GM18951 (cell line): ENCODE measurements around the gene TNK1.

ENCODE experiments used
- POLR2A ChIP-seq: IDR thresholded peaks from 4 replicates; pipeline ENCODE4 v1.6.1; 2011; ENCODE audit warnings: mild to moderate bottlenecking; ENCODE audit not compliant: insufficient read length, insufficient read depth; ENCODE audit errors: extremely low read depth
- in situ Hi-C: fragments of 300-500 bp; cut with MboI; formaldehyde crosslinking; loops from one replicate; pipeline ENCODE4 v1.12.0; 2022; ENCODE audit warnings: low sequenced_read_pairs, mixed read lengths, inconsistent platforms; ENCODE audit not compliant: unreplicated experiment

Gene TNK1

DNA sequence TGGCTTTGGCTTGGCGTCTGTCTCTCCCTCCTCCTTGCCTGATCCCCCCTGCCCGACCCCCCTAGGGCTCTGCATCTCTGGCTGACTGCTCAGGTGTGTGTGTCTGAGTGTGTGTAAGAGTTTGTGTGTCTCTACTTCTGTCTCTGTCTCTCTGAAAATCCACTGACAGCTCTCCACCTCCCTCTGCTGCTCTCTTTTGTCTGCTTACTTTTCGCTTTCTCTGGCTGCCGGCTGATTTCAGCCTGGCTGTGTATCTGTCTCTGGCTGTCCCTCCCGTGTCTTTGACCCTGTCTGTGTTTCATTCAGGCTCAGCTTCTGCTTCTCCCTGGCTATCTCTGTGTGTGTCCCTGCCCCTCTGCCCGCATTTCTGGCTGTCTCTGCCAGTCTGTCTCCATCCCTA is 35.4 kb downstream of the TNK1 start:
- no peak for TF ChIP-seq POLR2A
- in situ Hi-C loops, result no loop called here

DNA sequence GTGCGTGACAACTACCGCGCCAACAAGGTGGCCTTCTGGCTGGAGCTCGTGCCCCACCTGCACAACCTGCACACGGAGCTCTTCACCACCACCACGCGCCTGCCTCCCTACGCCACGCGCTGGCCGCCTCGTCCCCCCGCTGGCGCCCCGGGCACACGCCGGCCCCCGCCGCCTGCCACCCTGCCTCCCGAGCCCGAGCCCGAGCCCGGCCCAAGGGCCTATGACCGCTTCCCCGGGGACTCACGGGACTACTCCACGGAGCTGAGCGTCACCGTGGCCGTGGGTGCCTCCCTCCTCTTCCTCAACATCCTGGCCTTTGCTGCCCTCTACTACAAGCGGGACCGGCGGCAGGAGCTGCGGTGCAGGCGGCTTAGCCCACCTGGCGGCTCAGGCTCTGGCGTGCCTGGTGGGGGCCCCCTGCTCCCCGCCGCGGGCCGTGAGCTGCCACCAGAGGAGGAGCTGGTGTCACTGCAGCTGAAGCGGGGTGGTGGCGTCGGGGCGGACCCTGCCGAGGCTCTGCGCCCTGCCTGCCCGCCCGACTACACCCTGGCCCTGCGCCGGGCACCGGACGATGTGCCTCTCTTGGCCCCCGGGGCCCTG is 36.3 kb downstream of the TNK1 start:
- TF ChIP-seq POLR2A, result no peak
- in situ Hi-C loops, result no loop called here

GRCh38 chr17:7418472-7419152 is 37.7 kb downstream of the TNK1 start:
- in situ Hi-C loops, result no loop called here
- TF ChIP-seq POLR2A, result no peak

DNA sequence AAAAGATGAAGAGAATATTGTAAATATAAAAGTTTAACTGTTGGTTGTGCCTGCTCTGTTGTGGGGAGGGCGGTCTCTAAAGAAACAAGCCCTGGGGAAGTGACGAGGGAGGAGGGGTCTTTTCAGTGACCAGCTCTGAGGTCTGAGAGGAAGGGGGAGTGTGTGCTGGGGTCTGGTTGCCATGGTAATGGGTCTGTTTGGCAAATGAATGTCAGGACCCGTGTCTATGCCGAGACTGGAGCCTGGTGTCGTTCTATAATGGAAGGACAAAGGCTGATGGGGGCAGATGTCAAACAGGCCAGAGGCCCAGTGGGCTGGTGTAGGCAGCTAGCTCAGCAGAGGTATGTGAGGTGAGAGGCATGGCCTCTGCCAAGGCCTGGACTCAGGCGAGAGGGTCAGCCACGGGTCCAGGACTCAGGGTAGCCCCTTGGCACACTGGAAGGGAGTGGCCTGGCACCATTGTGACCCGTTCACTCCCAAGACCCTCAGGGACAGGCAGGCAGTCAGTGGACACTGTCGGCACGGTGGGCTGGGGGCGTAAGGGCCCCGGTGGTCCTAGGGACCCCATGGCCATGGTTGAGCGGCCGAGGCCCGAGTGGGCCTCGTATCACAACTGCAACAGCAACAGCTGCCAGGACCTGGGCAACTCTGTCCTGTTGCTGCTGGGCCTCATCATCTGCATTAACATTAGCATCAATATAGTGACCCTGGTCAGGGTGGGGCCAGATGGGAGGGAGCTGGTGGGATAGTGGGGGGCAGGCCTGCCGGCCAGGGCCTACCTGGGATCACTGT is 39.1 kb downstream of the TNK1 start, which contains the start of gene SPEM1:
Gene SPEM1, plus strand, starts transcription at position 506 of the 792 bp plus-strand sequence. Its CDS starts 61 bp downstream, at position 567.
- in situ Hi-C loops, result no loop called here
- no peak for TF ChIP-seq POLR2A

GRCh38 chr17:7421186-7421585 is 40.3 kb downstream of the TNK1 start:
- in situ Hi-C loops, result no loop called here
- TF ChIP-seq POLR2A, result no peak

- TF ChIP-seq POLR2A, result no peak
- in situ Hi-C loops, result no loop called here
Observed at GRCh38 chr17:7423679-7424078, 42.8 kb downstream of the TNK1 start.

GRCh38 chr17:7425316-7425715 is 44.4 kb downstream of the TNK1 start, which contains the start of gene SPEM2:
Gene SPEM2 (plus strand): TSS chr17:7425616. CDS start chr17:7425689, 73 bp downstream.
- in situ Hi-C loops, result no loop called here
- TF ChIP-seq POLR2A, result no peak

- in situ Hi-C loops, result no loop called here
- TF ChIP-seq POLR2A, result no peak
Observed at GRCh38 chr17:7425756-7426155, 44.9 kb downstream of the TNK1 start.

DNA sequence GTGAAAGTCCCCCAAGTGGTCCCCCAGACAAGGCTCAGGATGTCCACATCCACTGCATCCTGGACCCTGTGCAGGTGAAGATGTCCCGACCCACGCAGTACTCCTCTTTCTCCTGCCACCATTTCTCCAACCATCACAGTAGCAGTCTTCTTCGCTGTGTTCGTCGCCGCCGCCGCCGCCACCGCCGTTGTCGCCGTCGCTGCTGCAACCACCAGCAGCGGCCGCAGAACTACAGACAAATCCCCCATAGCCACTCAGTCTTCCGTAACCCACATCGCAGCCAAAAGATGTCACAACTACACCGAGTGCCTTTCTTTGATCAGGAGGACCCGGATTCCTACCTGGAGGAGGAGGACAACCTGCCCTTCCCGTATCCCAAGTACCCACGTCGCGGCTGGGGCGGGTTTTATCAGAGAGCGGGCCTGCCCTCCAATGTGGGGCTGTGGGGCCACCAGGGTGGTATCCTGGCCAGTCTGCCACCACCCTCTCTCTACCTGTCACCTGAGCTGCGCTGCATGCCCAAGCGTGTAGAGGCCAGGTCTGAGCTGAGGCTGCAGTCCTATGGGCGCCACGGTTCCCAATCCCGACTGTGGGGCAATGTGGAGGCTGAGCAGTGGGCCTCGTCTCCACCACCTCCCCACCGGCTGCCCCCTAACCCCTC is 45.4 kb downstream of the TNK1 start:
- no peak for TF ChIP-seq POLR2A
- in situ Hi-C loops, result no loop called here

GRCh38 chr17:7426896-7427489 is 46.1 kb downstream of the TNK1 start:
- no peak for TF ChIP-seq POLR2A
- in situ Hi-C loops, result no loop called here

DNA sequence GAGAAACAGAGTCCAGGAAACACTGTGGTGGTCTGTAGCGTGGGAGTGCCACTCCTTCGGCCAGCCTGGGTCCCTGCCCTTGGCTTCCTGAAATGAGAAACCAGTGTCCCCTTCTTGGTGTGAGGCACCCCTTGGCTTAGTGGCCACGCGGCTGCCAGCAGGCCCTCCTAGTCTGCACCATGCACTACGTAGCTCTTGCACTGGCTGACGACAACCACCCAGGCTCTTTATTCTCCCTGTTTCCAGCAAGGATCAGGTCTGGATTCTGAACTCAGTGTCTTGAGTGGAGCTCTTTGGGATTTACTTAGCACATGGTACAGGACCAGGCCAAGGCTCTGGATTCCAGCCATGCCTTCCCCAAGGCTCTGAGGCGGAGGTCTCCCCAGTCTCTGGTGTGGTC is 46.7 kb downstream of the TNK1 start:
- no peak for TF ChIP-seq POLR2A
- in situ Hi-C loops, result no loop called here

DNA sequence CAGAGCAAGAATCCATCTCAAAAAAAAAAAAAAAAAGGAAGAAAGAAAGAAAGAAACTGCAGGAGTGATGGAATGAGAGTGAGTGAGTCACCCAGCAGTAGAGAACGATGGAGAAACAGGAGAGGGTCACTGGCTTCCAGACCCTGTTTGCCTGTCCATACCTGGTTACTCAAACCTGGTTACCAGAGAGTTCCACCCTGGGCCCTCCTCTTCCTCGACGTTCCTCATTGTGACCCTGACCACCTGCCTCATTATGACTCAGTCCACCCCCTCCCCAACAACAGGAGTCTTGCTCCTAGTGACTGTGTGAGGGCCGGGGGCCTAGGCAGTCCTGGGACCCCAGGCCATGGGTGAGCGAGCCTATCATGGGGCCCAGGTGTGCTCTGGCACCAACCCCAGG is 47.7 kb downstream of the TNK1 start, which contains the start of gene SPEM3:
Gene SPEM3, plus strand, starts transcription at position 301 of the 400 bp plus-strand sequence. Its CDS starts 46 bp downstream, at position 347.
- no peak for TF ChIP-seq POLR2A
- in situ Hi-C loops, result no loop called here

DNA sequence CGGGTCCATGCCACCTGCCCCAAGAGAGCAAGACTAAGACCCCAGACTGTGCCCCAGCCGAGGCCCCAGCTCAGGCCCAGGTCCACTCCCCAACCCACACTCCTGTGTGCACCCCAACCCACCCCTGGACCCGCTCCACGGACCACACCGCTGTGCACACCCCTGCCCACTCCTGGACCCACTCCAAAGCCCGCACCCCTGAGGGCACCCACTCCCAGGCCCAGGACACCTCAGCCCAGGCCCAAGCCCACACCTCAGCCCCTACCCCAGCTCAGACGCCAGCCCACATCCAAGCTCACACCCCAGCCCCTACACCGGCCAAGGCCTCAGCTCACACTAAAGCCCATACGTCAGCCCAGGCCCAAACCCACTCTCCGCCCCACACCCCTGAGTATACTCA is 48.8 kb downstream of the TNK1 start:
- TF ChIP-seq POLR2A, result no peak
- in situ Hi-C loops, result no loop called here
